Stomach (tissue), 4 donors: ENCODE data around the gene PTPRD.

Experiments
- EP300 ChIP-seq: sonication (generic); formaldehyde crosslinking; IDR thresholded peaks from one replicate; pipeline ENCODE4 v1.6.1; 2017; ENCODE audit warnings: antibody characterized with exemption
- POLR2A ChIP-seq, 4 donors: fragments of 450-650 bp; IDR thresholded peaks; one replicate each; pipeline ENCODE4 v1.6.1; 2016; ENCODE audit warnings: antibody characterized with exemption in 4 of 4, control low read depth in 2 of 4, mild to moderate bottlenecking in 1 of 4, moderate library complexity in 1 of 4
- POLR2AphosphoS5 ChIP-seq, 3 donors: sonication (generic); formaldehyde crosslinking; IDR thresholded peaks; one replicate each; pipeline ENCODE4 v1.6.1; 2016; ENCODE audit warnings: antibody characterized with exemption in 3 of 3
- TF ChIP-seq, protein P1 (sequence below), 7 experiments: fragments of 450-650 bp in 4 of 7; fragments of 200-600 bp in 3 of 7; sonication (generic) in 3 of 7; IDR thresholded peaks; one replicate each; pipeline ENCODE4 v1.5.1; 2016 to 2019; ENCODE audit warnings: antibody characterized with exemption in 7 of 7, control low read depth in 2 of 7, mild to moderate bottlenecking in 1 of 7

DNA sequence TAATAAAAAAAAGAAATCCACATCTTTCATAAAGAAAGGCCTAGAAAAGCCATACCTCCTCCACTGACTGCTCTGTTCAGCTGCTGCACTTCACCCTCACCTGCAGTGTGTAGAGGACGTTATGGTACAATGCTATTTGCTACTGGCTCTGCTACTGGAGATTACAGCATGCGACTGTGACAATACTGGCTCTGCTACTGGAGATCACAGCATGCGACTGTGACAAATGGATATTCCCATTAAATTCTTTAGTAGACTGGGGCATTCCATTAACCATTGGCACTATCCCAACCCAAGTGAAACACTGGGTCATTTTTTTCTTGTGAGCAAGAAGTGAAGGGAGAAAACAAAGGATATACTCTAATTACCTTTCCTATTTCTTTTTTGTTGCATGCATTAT, 1749.7 kb downstream of the PTPRD start:
- TF ChIP-seq POLR2A (IDR thresholded peaks at IDR 0.05) (no peak), POLR2AphosphoS5 (IDR thresholded peaks at IDR 0.05) (no peak), EP300 (no peak)
- TF ChIP-seq, protein P1, sequence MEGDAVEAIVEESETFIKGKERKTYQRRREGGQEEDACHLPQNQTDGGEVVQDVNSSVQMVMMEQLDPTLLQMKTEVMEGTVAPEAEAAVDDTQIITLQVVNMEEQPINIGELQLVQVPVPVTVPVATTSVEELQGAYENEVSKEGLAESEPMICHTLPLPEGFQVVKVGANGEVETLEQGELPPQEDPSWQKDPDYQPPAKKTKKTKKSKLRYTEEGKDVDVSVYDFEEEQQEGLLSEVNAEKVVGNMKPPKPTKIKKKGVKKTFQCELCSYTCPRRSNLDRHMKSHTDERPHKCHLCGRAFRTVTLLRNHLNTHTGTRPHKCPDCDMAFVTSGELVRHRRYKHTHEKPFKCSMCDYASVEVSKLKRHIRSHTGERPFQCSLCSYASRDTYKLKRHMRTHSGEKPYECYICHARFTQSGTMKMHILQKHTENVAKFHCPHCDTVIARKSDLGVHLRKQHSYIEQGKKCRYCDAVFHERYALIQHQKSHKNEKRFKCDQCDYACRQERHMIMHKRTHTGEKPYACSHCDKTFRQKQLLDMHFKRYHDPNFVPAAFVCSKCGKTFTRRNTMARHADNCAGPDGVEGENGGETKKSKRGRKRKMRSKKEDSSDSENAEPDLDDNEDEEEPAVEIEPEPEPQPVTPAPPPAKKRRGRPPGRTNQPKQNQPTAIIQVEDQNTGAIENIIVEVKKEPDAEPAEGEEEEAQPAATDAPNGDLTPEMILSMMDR (IDR thresholded peaks at IDR 0.05), result no peak
